Middle frontal gyrus (tissue), 1 donor: ENCODE data around the gene P2RX5.
"Not testable (repeated sequence)": the region's sequence is repeated elsewhere in the genome, so short reads cannot be mapped to it uniquely, and the experiment has no call there.

Experiments
- DNase-seq: peaks from one replicate; pipeline ENCODE4 v3.0.0-alpha.2; 2015; ENCODE audit warnings: low spot score; ENCODE audit errors: extremely low spot score

P2RX5 gene

GRCh38 chr17:3695723-3696411, at the start of gene P2RX5:
Gene P2RX5, minus strand, starts transcription at chr17:3696155. Its CDS starts 150 bp downstream, at chr17:3696005.
- DNase-seq: no peak

GRCh38 chr17:3745071-3745470, 49.1 kb upstream of the P2RX5 start:
- DNase-seq: no peak

GRCh38 chr17:3744014-3744413, 48.1 kb upstream of the P2RX5 start:
- DNase-seq: no peak

GRCh38 chr17:3740611-3741073, 44.7 kb upstream of the P2RX5 start:
- no peak for DNase-seq

GRCh38 chr17:3739422-3740124, 43.6 kb upstream of the P2RX5 start:
- DNase-seq: no peak

- peak; percentile 4 for DNase-seq
Measured at GRCh38 chr17:3738562-3739295, 42.8 kb upstream of the P2RX5 start.

- no peak for DNase-seq
Measured at GRCh38 chr17:3735515-3735914, 39.6 kb upstream of the P2RX5 start.

GRCh38 chr17:3734911-3735276, 38.9 kb upstream of the P2RX5 start:
- DNase-seq: not testable (repeated sequence)

GRCh38 chr17:3732210-3732621, 36.3 kb upstream of the P2RX5 start:
- DNase-seq: no peak

- no peak for DNase-seq
Measured at GRCh38 chr17:3730881-3731429, 35.0 kb upstream of the P2RX5 start.

- no peak for DNase-seq
Measured at GRCh38 chr17:3729881-3730280, 33.9 kb upstream of the P2RX5 start.

- DNase-seq: not testable (repeated sequence)
Measured at GRCh38 chr17:3728099-3728498, 32.1 kb upstream of the P2RX5 start.

- no peak for DNase-seq
Measured at GRCh38 chr17:3727041-3727440, 31.1 kb upstream of the P2RX5 start.

- no peak for DNase-seq
Measured at GRCh38 chr17:3724378-3725077, 28.6 kb upstream of the P2RX5 start.

- peak; percentile 83 for DNase-seq
Measured at GRCh38 chr17:3723556-3724377, 27.8 kb upstream of the P2RX5 start, which contains the start of gene HASPIN. Gene HASPIN, plus strand, starts transcription at chr17:3723903. Its CDS starts 33 bp downstream, at chr17:3723936.

GRCh38 chr17:3723188-3723555, 27.2 kb upstream of the P2RX5 start:
- DNase-seq: no peak

- no peak for DNase-seq
Measured at GRCh38 chr17:3722716-3723115, 26.8 kb upstream of the P2RX5 start.

GRCh38 chr17:3719265-3719664, 23.3 kb upstream of the P2RX5 start:
- no peak for DNase-seq

GRCh38 chr17:3718201-3718600, 22.2 kb upstream of the P2RX5 start:
- DNase-seq: no peak

- DNase-seq: no peak
Measured at GRCh38 chr17:3715296-3715695, 19.3 kb upstream of the P2RX5 start.
